Right lobe of liver (tissue), 6 donors: ENCODE results near the gene VWA5B1. TPM values are rescaled to one million over a fixed set of nuclear protein-coding genes. Genes with fewer than 3 reads are reported as not detected.

ENCODE experiments used
- ATAC-seq, 4 donors: fragments of 200-7000 bp; cut with Tn5 transposase; one replicate each; pipeline ENCODE4 v1.9.1; 2020; ENCODE audit warnings: mild to moderate bottlenecking in 4 of 4, moderate library complexity in 4 of 4
- DNase-seq, 3 donors: peaks; one replicate each; pipeline ENCODE4 v3.0.0-alpha.2; 2020
- H3K27ac ChIP-seq, 3 donors: fragments of 200-600 bp; one replicate each; pipeline ENCODE4 v1.8.0; 2022
- H3K27me3 ChIP-seq, 2 donors: fragments of 200-600 bp; one replicate each; pipeline ENCODE4 v1.8.0; 2022
- H3K36me3 ChIP-seq, 4 donors: fragments of 200-600 bp; sonication (generic) in 1 of 4; one replicate each; pipeline versions ENCODE4 v1.5.1 to v1.8.0; 2017 to 2022; ENCODE audit warnings: control low read depth in 1 of 4
- H3K4me1 ChIP-seq, 4 donors: fragments of 200-600 bp; sonication (generic) in 1 of 4; one replicate each; pipeline versions ENCODE4 v1.5.1 to v1.8.0; 2017 to 2022; ENCODE audit warnings: control low read depth in 1 of 4
- H3K4me3 ChIP-seq, 3 donors: fragments of 200-600 bp; one replicate each; pipeline ENCODE4 v1.8.0; 2022
- H3K9me3 ChIP-seq, 4 donors: fragments of 200-600 bp; sonication (generic) in 1 of 4; one replicate each; pipeline versions ENCODE4 v1.5.1 to v1.8.0; 2017 to 2022; ENCODE audit warnings: control low read depth in 1 of 4
- CTCF ChIP-seq, 4 donors: fragments of 200-600 bp in 3 of 4; fragments of 450-650 bp in 1 of 4; IDR thresholded peaks; one replicate each; pipeline versions ENCODE4 v1.5.1 to v1.8.0; 2016 to 2022; ENCODE audit warnings: antibody characterized with exemption in 4 of 4, mild to moderate bottlenecking in 2 of 4
- POLR2A ChIP-seq: fragments of 450-650 bp; IDR thresholded peaks from one replicate; pipeline ENCODE4 v1.6.1; 2017; ENCODE audit warnings: antibody characterized with exemption, mild to moderate bottlenecking
- WGBS: methylation state at CpG from one replicate; pipeline ENCODE4 v1.1.6; 2018; ENCODE audit warnings: low coverage, low lambda C conversion rate; ENCODE audit not compliant: insufficient coverage; ENCODE audit errors: missing lambda C conversion rate; 5-methylcytosine and 5-hydroxymethylcytosine counted together
- intact Hi-C, 2 donors: fragments of 100-400 bp; cut with DNase I; formaldehyde crosslinking; loops; one replicate each; pipeline versions ENCODE4 v1.11.2 to v1.14.1; 2022
- total RNA-seq, 6 experiments: library from RNA; depleted of rRNA in 2 of 6; stranded (reverse); fragments of >200 nt in 2 of 6; fragmentation: NEBNext Ultra II Directional in 3 of 6; extraction: Animal tissue kit (Norgen Biotek cat#: 25700) in 3 of 6; gene quantifications; one replicate each; pipeline versions ENCODE4 v1.1.0 to v1.2.4, GENCODE V29; 2016 to 2023
- donor health status: DM: no; HTN: yes; CAD: no.
- donor health status: DM: no; HTN: no; CAD: no.
- donor health status: DM: no; HTN: no; CAD: no.
- donor health status: DM: no; HTN: yes; CAD: no.
- donor health status: DM: no; HTN: yes; CAD: no.

VWA5B1 gene
- total RNA-seq, 6 experiments from 2014 or later = not detected

- no peak for TF ChIP-seq POLR2A
- Histone ChIP-seq H3K4me1 (no peaks in the 10 kb centered on the region), H3K4me3 (no peak overlapping the region), H3K27ac (no peak overlapping the region), H3K27me3 (no peaks in the 10 kb centered on the region), H3K36me3 (no peaks in the 10 kb centered on the region), H3K9me3 (no peaks in the 10 kb centered on the region)
- no peak for ATAC-seq
- WGBS = 0% methylated on average over 1 of the region's 3 CpGs
- intact Hi-C loops = no loop called here
- no peak for DNase-seq
These were observed 8.0 kb downstream of the VWA5B1 start for GRCh38 chr1:20298626-20299025.

GRCh38 chr1:20301463-20302107 lies 10.9 kb downstream of the VWA5B1 start:
- H3K27ac ChIP-seq = no peak overlapping the region
- no peak overlapping the region for H3K4me3 ChIP-seq
- ATAC-seq = no peak
- intact Hi-C loops = no loop called here
- no peaks in the 10 kb centered on the region for H3K27me3 ChIP-seq
- WGBS = 67% methylated on average over 6 of the region's 13 CpGs
- no peak for TF ChIP-seq POLR2A
- TF ChIP-seq CTCF (IDR thresholded peaks at IDR 0.05) = no peak
- H3K9me3 ChIP-seq = no peaks in the 10 kb centered on the region
- H3K36me3 ChIP-seq = no peaks in the 10 kb centered on the region
- no peak for DNase-seq
- no peaks in the 10 kb centered on the region for H3K4me1 ChIP-seq

- intact Hi-C loops = no loop called here
- ATAC-seq (no peak), DNase-seq (no peak)
- Histone ChIP-seq H3K4me1 (no peaks in the 10 kb centered on the region), H3K9me3 (no peaks in the 10 kb centered on the region), H3K27me3 (no peaks in the 10 kb centered on the region), H3K27ac (no peak overlapping the region), H3K4me3 (no peak overlapping the region), H3K36me3 (no peaks in the 10 kb centered on the region)
- 40% methylated on average over 2 of the region's 2 CpGs for WGBS
- TF ChIP-seq CTCF (IDR thresholded peaks at IDR 0.05) (no peak), POLR2A (no peak)
These were observed 11.4 kb downstream of the VWA5B1 start for GRCh38 chr1:20302108-20302471.

GRCh38 chr1:20307026-20307425 lies 16.4 kb downstream of the VWA5B1 start:
- Histone ChIP-seq H3K4me1 (no peaks in the 10 kb centered on the region), H3K27ac (no peak overlapping the region), H3K36me3 (no peaks in the 10 kb centered on the region), H3K4me3 (no peak overlapping the region), H3K9me3 (no peaks in the 10 kb centered on the region), H3K27me3 (no peaks in the 10 kb centered on the region)
- 90% methylated on average over 4 of the region's 7 CpGs for WGBS
- TF ChIP-seq CTCF (IDR thresholded peaks at IDR 0.05) (no peak), POLR2A (no peak)
- ATAC-seq (no peak), DNase-seq (no peak)
- intact Hi-C loops = no loop called here

GRCh38 chr1:20308569-20308968 lies 17.9 kb downstream of the VWA5B1 start:
- Histone ChIP-seq H3K4me1 (no peaks in the 10 kb centered on the region), H3K27ac (no peak overlapping the region), H3K4me3 (no peak overlapping the region), H3K9me3 (no peaks in the 10 kb centered on the region), H3K27me3 (no peaks in the 10 kb centered on the region), H3K36me3 (no peaks in the 10 kb centered on the region)
- no peak for ATAC-seq
- intact Hi-C loops = no loop called here
- TF ChIP-seq POLR2A = no peak
- TF ChIP-seq CTCF (IDR thresholded peaks at IDR 0.05) = no peak
- WGBS = 60% methylated on average over 1 of the region's 5 CpGs
- DNase-seq = no peak
